WTC11 (cell line): ENCODE measurements around the gene DUSP2.

Experiments
- CTCF ChIP-seq: fragments of 200-600 bp; IDR thresholded peaks from 2 replicates; pipeline ENCODE4 v1.8.0; 2022; ENCODE audit warnings: antibody characterized with exemption
- RORB ChIP-seq: fragments of 250-450 bp; sonication (Bioruptor Pico); IDR thresholded peaks from 2 replicates; pipeline ENCODE4 v1.9.0; 2021; ENCODE audit warnings: mild to moderate bottlenecking
- ZNF512 ChIP-seq: sonication (generic); formaldehyde crosslinking; IDR thresholded peaks from 2 replicates; pipeline ENCODE4 v1.8.1; 2022; ENCODE audit warnings: missing genetic modification reagents, borderline replicate concordance

DNA sequence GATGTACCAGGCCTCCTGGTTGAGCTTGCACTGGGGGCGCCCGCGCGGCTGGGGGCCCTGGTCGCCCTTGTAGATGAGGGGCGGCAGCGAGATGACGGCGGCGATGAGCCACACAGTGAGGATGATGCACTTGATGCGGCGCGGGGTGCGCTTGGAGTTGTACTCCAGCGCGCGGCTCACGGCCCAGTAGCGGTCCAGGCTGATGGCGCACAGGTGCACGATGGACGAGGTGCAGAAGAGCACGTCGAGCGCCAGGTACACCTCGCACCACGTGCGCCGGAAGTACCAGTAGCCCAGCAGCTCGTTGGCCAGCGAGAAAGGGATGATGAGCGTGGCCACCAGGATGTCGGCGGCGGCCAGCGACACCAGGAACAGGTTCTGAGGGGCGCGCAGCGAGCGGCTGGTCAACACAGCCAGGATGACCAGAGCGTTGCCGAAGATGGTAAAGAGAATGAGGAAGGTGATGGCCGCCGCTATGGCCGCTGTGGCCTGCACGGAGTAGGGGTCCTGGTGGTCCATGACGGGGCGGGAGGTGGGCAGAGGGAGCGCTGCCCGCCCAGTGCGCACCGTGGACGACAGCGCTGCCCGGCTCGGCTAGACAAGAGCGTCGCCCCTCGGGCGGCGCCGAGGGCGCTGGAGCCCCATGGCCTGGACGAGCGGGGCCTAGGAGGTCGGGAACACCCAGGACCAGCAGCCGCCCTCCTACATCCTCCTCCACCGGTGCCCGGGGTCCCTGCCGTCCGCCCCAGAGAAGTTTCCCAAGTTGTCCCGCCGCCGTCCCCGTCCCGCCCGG is 29.4 kb downstream of the DUSP2 start:
- TF ChIP-seq CTCF (no peak), ZNF512 (CRISPR knock-in tag) (no peak), RORB (CRISPR knock-in tag) (no peak)
